BE2C (cell line): ENCODE data around the gene SERPINA5.

ENCODE experiments used
- DNase-seq: peaks from one replicate; pipeline ENCODE4 v3.0.0-alpha.2; 2020
- H3K27me3 ChIP-seq: fragments of 250-450 bp; sonication (Bioruptor Pico); 2 replicates; pipeline ENCODE4 v1.5.1; 2020; ENCODE audit warnings: mild to moderate bottlenecking
- H3K36me3 ChIP-seq: fragments of 250-450 bp; sonication (Bioruptor Pico); 2 replicates; pipeline ENCODE4 v1.5.1; 2020; ENCODE audit warnings: mild to moderate bottlenecking
- H3K4me1 ChIP-seq: fragments of 250-450 bp; sonication (Bioruptor Pico); 2 replicates; pipeline ENCODE4 v1.5.1; 2020
- H3K4me3 ChIP-seq: 2 replicates; pipeline ENCODE4 v1.5.1; 2011; ENCODE audit warnings: low read depth, low read length
- H3K9me3 ChIP-seq: fragments of 250-450 bp; sonication (Bioruptor Pico); 2 replicates; pipeline ENCODE4 v1.5.1; 2020
- CTCF ChIP-seq: IDR thresholded peaks from 2 replicates; pipeline ENCODE4 v1.5.1; 2012; ENCODE audit warnings: mild to moderate bottlenecking, low read depth, low read length

SERPINA5 gene

DNA sequence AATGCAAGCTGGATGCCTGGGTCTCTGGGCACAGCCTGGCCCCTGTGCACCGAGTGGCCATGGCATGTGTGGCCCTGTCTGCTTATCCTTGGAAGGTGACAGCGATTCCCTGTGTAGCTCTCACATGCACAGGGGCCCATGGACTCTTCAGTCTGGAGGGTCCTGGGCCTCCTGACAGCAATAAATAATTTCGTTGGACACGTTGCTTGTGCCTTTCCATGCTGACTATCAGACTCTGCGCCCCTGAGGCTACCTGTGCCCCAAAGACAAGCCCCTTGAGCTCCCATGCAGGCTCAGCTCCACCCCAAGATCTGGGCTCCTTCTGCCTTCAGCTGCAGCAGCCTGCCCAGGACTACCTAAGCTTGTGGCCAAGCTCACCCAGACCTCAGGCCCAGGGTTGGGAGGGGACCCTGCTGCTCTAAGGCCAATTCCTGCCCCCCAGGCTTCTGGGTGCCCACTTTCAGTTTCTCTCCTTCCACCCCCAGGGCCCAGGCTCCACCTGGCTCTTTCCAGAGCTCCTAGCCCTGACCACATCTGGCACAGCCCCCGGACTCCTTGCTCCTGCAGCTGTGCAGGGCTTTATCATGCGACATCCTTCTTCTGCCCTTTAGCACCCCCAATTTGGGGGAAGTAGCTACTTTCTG lies 42.8 kb downstream of the SERPINA5 start:
- H3K36me3 ChIP-seq, result no peaks in the 10 kb centered on the region
- H3K9me3 ChIP-seq, result no peaks in the 10 kb centered on the region
- DNase-seq, result no peak
- no peaks in the 10 kb centered on the region for H3K4me1 ChIP-seq
- TF ChIP-seq CTCF, result no peak
- H3K27me3 ChIP-seq, result no peaks in the 10 kb centered on the region
- no peak overlapping the region for H3K4me3 ChIP-seq

GRCh38 chr14:94624537-94625352 lies 43.5 kb downstream of the SERPINA5 start:
- H3K9me3 ChIP-seq, result no peaks in the 10 kb centered on the region
- H3K4me1 ChIP-seq, result no peaks in the 10 kb centered on the region
- H3K4me3 ChIP-seq, result no peak overlapping the region
- TF ChIP-seq CTCF, result no peak
- DNase-seq, result no peak
- no peaks in the 10 kb centered on the region for H3K27me3 ChIP-seq
- no peaks in the 10 kb centered on the region for H3K36me3 ChIP-seq

GRCh38 chr14:94625353-94625635 lies 44.1 kb downstream of the SERPINA5 start:
- Histone ChIP-seq H3K9me3 (no peaks in the 10 kb centered on the region), H3K4me3 (no peak overlapping the region), H3K36me3 (no peaks in the 10 kb centered on the region), H3K4me1 (no peaks in the 10 kb centered on the region), H3K27me3 (no peaks in the 10 kb centered on the region)
- DNase-seq, result no peak
- TF ChIP-seq CTCF, result no peak

- Histone ChIP-seq H3K27me3 (no peaks in the 10 kb centered on the region), H3K36me3 (no peaks in the 10 kb centered on the region), H3K4me1 (no peaks in the 10 kb centered on the region), H3K9me3 (no peaks in the 10 kb centered on the region), H3K4me3 (no peak overlapping the region)
- no peak for TF ChIP-seq CTCF
- DNase-seq, result no peak
These were observed 47.4 kb downstream of the SERPINA5 start for GRCh38 chr14:94628578-94628977.

DNA sequence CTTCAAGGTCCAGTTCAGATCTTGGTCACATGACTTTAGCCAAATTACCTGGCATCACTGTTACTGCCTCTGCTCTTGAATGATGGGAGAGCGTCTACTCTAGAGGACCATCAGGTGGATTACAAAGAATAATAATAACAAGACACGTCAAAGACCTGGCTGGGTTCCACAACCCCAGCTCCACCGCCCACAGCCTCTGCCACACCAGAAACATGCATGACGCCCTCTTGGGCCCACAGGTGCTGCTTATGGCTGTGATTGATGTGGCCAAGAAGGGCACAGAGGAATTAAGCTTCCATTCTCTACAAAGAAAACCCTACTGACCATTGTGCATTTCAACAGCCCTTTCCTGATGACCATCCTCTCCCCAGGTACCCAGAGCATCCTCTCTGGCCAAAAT lies 49.2 kb downstream of the SERPINA5 start:
- no peak for DNase-seq
- no peak overlapping the region for H3K4me3 ChIP-seq
- no peaks in the 10 kb centered on the region for H3K27me3 ChIP-seq
- H3K36me3 ChIP-seq, result no peaks in the 10 kb centered on the region
- no peaks in the 10 kb centered on the region for H3K4me1 ChIP-seq
- no peak for TF ChIP-seq CTCF
- no peaks in the 10 kb centered on the region for H3K9me3 ChIP-seq

DNA sequence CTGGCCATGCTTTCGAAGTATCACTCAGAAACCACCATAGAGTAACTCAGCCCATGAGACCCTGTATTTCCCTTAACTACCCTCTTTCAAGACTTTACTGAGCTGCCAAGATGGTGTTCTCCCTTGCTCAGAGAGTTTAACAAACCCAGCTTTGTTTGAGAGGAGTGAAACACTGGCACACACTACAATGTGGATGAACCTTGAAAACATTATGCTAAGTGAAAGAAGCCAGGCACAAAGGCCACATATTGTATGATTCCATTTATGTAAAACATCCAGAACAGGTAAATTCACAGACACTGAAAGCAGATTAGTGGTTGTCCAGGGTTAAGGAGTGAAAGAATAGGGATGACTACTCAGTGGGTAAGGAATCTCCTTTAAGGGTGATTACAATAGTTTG lies 49.8 kb downstream of the SERPINA5 start:
- H3K4me3 ChIP-seq, result no peak overlapping the region
- TF ChIP-seq CTCF, result no peak
- no peak for DNase-seq
- H3K27me3 ChIP-seq, result no peaks in the 10 kb centered on the region
- no peaks in the 10 kb centered on the region for H3K36me3 ChIP-seq
- H3K9me3 ChIP-seq, result no peaks in the 10 kb centered on the region
- no peaks in the 10 kb centered on the region for H3K4me1 ChIP-seq
